ENCODE measurements around the gene HIVEP2. TPM values are rescaled to one million over a fixed set of nuclear protein-coding genes. Genes with fewer than 3 reads are reported as not detected.

The HIVEP2 gene
- total RNA-seq, 5 donors from 2014 or later (not counting 1 experiment from before 2014, with no cell fraction given) = 71.4 to 81.4 (median 75.2) TPM

GRCh38 chr6:142821860-142822259 is 123.1 kb downstream of the HIVEP2 start:
- no peaks in the 10 kb centered on the region for H3K9me3 Mint-ChIP-seq
- Histone ChIP-seq H3K36me3 (ENCODE audit: control insufficient read depth in 2 of 2, extremely low read depth in 1 of 2, insufficient read depth in 1 of 2, low read length in 1 of 2) (peaks cover 0 to 8% of the 10 kb centered on the region in 2 donors), H3K4me3 (ENCODE audit: control insufficient read depth in 1 of 2, extremely low read depth in 1 of 2, low read length in 1 of 2) (no peak overlapping the region), H3K27me3 (replicated peaks in 1 of 2; ENCODE audit: control insufficient read depth in 2 of 2, extremely low read depth in 1 of 2, insufficient read depth in 2 of 2, low read length in 1 of 2) (no peaks in the 10 kb centered on the region), H3K27ac (ENCODE audit: low read length) (peak overlapping the region; percentile 89), H3K9me3 (no peaks in the 10 kb centered on the region), H3K4me1 (ENCODE audit: control insufficient read depth in 1 of 2, extremely low read depth in 1 of 2, insufficient read depth in 2 of 2, low read length in 2 of 2) (peaks cover 38 to 45% of the 10 kb centered on the region in 2 experiments)
- ATAC-seq (replicated peaks in 1 of 4) = no peak
- no peaks in the 10 kb centered on the region for H3K27me3 Mint-ChIP-seq
- H3K36me3 Mint-ChIP-seq = peaks cover 20% of the 10 kb centered on the region
- H3K27ac Mint-ChIP-seq = peak overlapping the region; percentile 85 to 94
- H3K4me1 Mint-ChIP-seq = peaks cover 72 to 78% (median 76%) of the 10 kb centered on the region in 3 donors
- ChIA-PET POLR2A (no interaction called here), CTCF (interaction anchor here (0.6 to 1.3 kb wide), 3 partner anchors 15 to 92 kb away, joined by 3 to 4 read pairs (median 3); no protein-coding TSS in a partner anchor)
- 85% methylated on average over 4 of the region's 4 CpGs for WGBS (ENCODE audit: insufficient coverage)
- no peak for DNase-seq
- peak overlapping the region in 1 of 3 donors; percentile 80 for H3K4me3 Mint-ChIP-seq

GRCh38 chr6:142821164-142821716 is 123.7 kb downstream of the HIVEP2 start:
- 93% methylated on average over 2 of the region's 6 CpGs for WGBS (ENCODE audit: insufficient coverage)
- peak overlapping the region; percentile 80 to 82 (median 82) for H3K4me3 Mint-ChIP-seq
- Histone ChIP-seq H3K4me1 (ENCODE audit: control insufficient read depth in 1 of 2, extremely low read depth in 1 of 2, insufficient read depth in 2 of 2, low read length in 2 of 2) (peaks cover 40 to 45% of the 10 kb centered on the region in 2 experiments), H3K27ac (ENCODE audit: low read length) (peak overlapping the region; percentile 89), H3K4me3 (ENCODE audit: control insufficient read depth in 1 of 2, extremely low read depth in 1 of 2, low read length in 1 of 2) (no peak overlapping the region), H3K36me3 (ENCODE audit: control insufficient read depth in 2 of 2, extremely low read depth in 1 of 2, insufficient read depth in 1 of 2, low read length in 1 of 2) (peaks cover 0 to 8% of the 10 kb centered on the region in 2 donors), H3K9me3 (no peaks in the 10 kb centered on the region), H3K27me3 (replicated peaks in 1 of 2; ENCODE audit: control insufficient read depth in 2 of 2, extremely low read depth in 1 of 2, insufficient read depth in 2 of 2, low read length in 1 of 2) (no peaks in the 10 kb centered on the region)
- no peak for DNase-seq
- no peaks in the 10 kb centered on the region for H3K27me3 Mint-ChIP-seq
- POLR2A ChIA-PET = interaction anchor here (0.6 to 1.1 kb wide), 4 partner anchors 9 to 65 kb away, joined by 3 to 5 read pairs (median 3); no protein-coding TSS in a partner anchor
- peaks cover 27% of the 10 kb centered on the region for H3K36me3 Mint-ChIP-seq
- peaks cover 78 to 79% (median 78%) of the 10 kb centered on the region in 3 donors for H3K4me1 Mint-ChIP-seq
- peak overlapping the region; percentile 85 to 94 for H3K27ac Mint-ChIP-seq
- no peak for ATAC-seq (replicated peaks in 1 of 4)
- CTCF ChIA-PET = interaction anchor here (0.6 to 2.2 kb wide), 4 partner anchors 13 to 93 kb away, joined by 3 to 8 read pairs (median 4); no protein-coding TSS in a partner anchor
- no peaks in the 10 kb centered on the region for H3K9me3 Mint-ChIP-seq

GRCh38 chr6:142820338-142821051 is 124.5 kb downstream of the HIVEP2 start:
- Mint-ChIP-seq H3K27ac (peak overlapping the region; percentile 85 to 94), H3K9me3 (no peaks in the 10 kb centered on the region), H3K27me3 (no peaks in the 10 kb centered on the region), H3K36me3 (peaks cover 28% of the 10 kb centered on the region), H3K4me3 (peak overlapping the region; percentile 80 to 82 (median 82)), H3K4me1 (peaks cover 81 to 84% (median 82%) of the 10 kb centered on the region in 3 donors)
- H3K9me3 ChIP-seq = no peaks in the 10 kb centered on the region
- H3K36me3 ChIP-seq (ENCODE audit: control insufficient read depth in 2 of 2, extremely low read depth in 1 of 2, insufficient read depth in 1 of 2, low read length in 1 of 2) = peaks cover 0 to 8% of the 10 kb centered on the region in 2 donors
- POLR2A ChIA-PET = interaction anchor here (0.6 to 1.9 kb wide), 6 partner anchors 9 to 110 kb away, joined by 3 to 10 read pairs (median 4); no protein-coding TSS in a partner anchor
- DNase-seq = peak in 2 of 35 experiments; percentile 28 to 42
- ATAC-seq (replicated peaks in 1 of 4) = peak in 2 of 4 experiments; percentile 26 to 53
- H3K27me3 ChIP-seq (replicated peaks in 1 of 2; ENCODE audit: control insufficient read depth in 2 of 2, extremely low read depth in 1 of 2, insufficient read depth in 2 of 2, low read length in 1 of 2) = no peaks in the 10 kb centered on the region
- peak overlapping the region; percentile 89 for H3K27ac ChIP-seq (ENCODE audit: low read length)
- H3K4me1 ChIP-seq (ENCODE audit: control insufficient read depth in 1 of 2, extremely low read depth in 1 of 2, insufficient read depth in 2 of 2, low read length in 2 of 2) = peaks cover 40 to 45% of the 10 kb centered on the region in 2 experiments
- peak overlapping the region; percentile 18 to 40 for H3K4me3 ChIP-seq (ENCODE audit: control insufficient read depth in 1 of 2, extremely low read depth in 1 of 2, low read length in 1 of 2)
- 25% methylated on average over 3 of the region's 4 CpGs for WGBS (ENCODE audit: insufficient coverage)
- CTCF ChIA-PET = interaction anchor here (0.7 to 2.2 kb wide), 7 partner anchors 12 to 86 kb away, joined by 3 to 11 read pairs (median 5); no protein-coding TSS in a partner anchor

- 7% methylated on average over 5 of the region's 8 CpGs for WGBS (ENCODE audit: insufficient coverage)
- Histone ChIP-seq H3K27ac (ENCODE audit: low read length) (peak overlapping the region; percentile 89), H3K4me1 (ENCODE audit: control insufficient read depth in 1 of 2, extremely low read depth in 1 of 2, insufficient read depth in 2 of 2, low read length in 2 of 2) (peaks cover 40 to 49% of the 10 kb centered on the region in 2 experiments), H3K4me3 (ENCODE audit: control insufficient read depth in 1 of 2, extremely low read depth in 1 of 2, low read length in 1 of 2) (peak overlapping the region; percentile 40 to 49), H3K9me3 (no peaks in the 10 kb centered on the region), H3K27me3 (replicated peaks in 1 of 2; ENCODE audit: control insufficient read depth in 2 of 2, extremely low read depth in 1 of 2, insufficient read depth in 2 of 2, low read length in 1 of 2) (no peaks in the 10 kb centered on the region), H3K36me3 (ENCODE audit: control insufficient read depth in 2 of 2, extremely low read depth in 1 of 2, insufficient read depth in 1 of 2, low read length in 1 of 2) (peaks cover 0 to 8% of the 10 kb centered on the region in 2 donors)
- Mint-ChIP-seq H3K36me3 (peaks cover 33% of the 10 kb centered on the region), H3K27me3 (no peaks in the 10 kb centered on the region), H3K27ac (peak overlapping the region; percentile 85 to 94), H3K4me1 (peaks cover 81 to 85% (median 82%) of the 10 kb centered on the region in 3 donors), H3K9me3 (no peaks in the 10 kb centered on the region), H3K4me3 (peak overlapping the region; percentile 80 to 82 (median 82))
- ATAC-seq (replicated peaks in 1 of 4) (peak; percentile 49 to 78 (median 54)), DNase-seq (peak in 3 of 35 experiments; percentile 19 to 77 (median 23))
- POLR2A ChIA-PET = interaction anchor here (0.6 to 1.9 kb wide), 9 partner anchors 17 to 124 kb away, joined by 3 to 10 read pairs (median 4); no protein-coding TSS in a partner anchor
- CTCF ChIA-PET = interaction anchor here (0.7 to 2.2 kb wide), 12 partner anchors 8 to 207 kb away, joined by 3 to 11 read pairs (median 5); no protein-coding TSS in a partner anchor
These were observed 125.2 kb downstream of the HIVEP2 start for GRCh38 chr6:142819603-142820337.

- peaks cover 38 to 42% of the 10 kb centered on the region in 2 experiments for H3K4me1 ChIP-seq (ENCODE audit: control insufficient read depth in 1 of 2, extremely low read depth in 1 of 2, insufficient read depth in 2 of 2, low read length in 2 of 2)
- ChIA-PET POLR2A (interaction anchor here (0.6 to 2.0 kb wide), 3 partner anchors 13 to 73 kb away, joined by 3 to 6 read pairs (median 3); no protein-coding TSS in a partner anchor), CTCF (interaction anchor here in 1 of 2 donors (0.9 to 1.0 kb wide), 2 partner anchors 11 to 67 kb away, joined by 3 read pairs; no protein-coding TSS in a partner anchor)
- no peaks in the 10 kb centered on the region for H3K36me3 ChIP-seq (ENCODE audit: control insufficient read depth in 2 of 2, extremely low read depth in 1 of 2, insufficient read depth in 1 of 2, low read length in 1 of 2)
- H3K9me3 ChIP-seq = no peaks in the 10 kb centered on the region
- H3K4me1 Mint-ChIP-seq = peaks cover 88 to 90% (median 89%) of the 10 kb centered on the region in 3 donors
- ATAC-seq (replicated peaks in 1 of 4) (no peak), DNase-seq (no peak)
- H3K27ac ChIP-seq (ENCODE audit: low read length) = peak overlapping the region; percentile 7
- no peaks in the 10 kb centered on the region for H3K9me3 Mint-ChIP-seq
- H3K27me3 Mint-ChIP-seq = no peaks in the 10 kb centered on the region
- peak overlapping the region; percentile 60 to 90 for H3K27ac Mint-ChIP-seq
- no peak overlapping the region for H3K4me3 Mint-ChIP-seq
- H3K36me3 Mint-ChIP-seq = peaks cover 32% of the 10 kb centered on the region
- H3K4me3 ChIP-seq (ENCODE audit: control insufficient read depth in 1 of 2, extremely low read depth in 1 of 2, low read length in 1 of 2) = no peak overlapping the region
- WGBS (ENCODE audit: insufficient coverage) = 95% methylated on average over 4 of the region's 4 CpGs
- H3K27me3 ChIP-seq (replicated peaks in 1 of 2; ENCODE audit: control insufficient read depth in 2 of 2, extremely low read depth in 1 of 2, insufficient read depth in 2 of 2, low read length in 1 of 2) = no peaks in the 10 kb centered on the region
These were observed 128.5 kb downstream of the HIVEP2 start for GRCh38 chr6:142816486-142816885.

Data from T-cell (primary cell).